ENCODE data around the gene SLC4A4.
"Not testable (repeated sequence)": the region's sequence is repeated elsewhere in the genome, so short reads cannot be mapped to it uniquely, and the experiment has no call there.

The SLC4A4 gene

GRCh38 chr4:71406459-71406963 is 67.7 kb downstream of the SLC4A4 start:
- in situ Hi-C loops (cut with MboI; ENCODE audit: low sequenced_read_pairs): no loop called here

GRCh38 chr4:71408961-71409360 is 70.1 kb downstream of the SLC4A4 start:
- in situ Hi-C loops (cut with MboI; ENCODE audit: low sequenced_read_pairs): not testable (repeated sequence)

DNA sequence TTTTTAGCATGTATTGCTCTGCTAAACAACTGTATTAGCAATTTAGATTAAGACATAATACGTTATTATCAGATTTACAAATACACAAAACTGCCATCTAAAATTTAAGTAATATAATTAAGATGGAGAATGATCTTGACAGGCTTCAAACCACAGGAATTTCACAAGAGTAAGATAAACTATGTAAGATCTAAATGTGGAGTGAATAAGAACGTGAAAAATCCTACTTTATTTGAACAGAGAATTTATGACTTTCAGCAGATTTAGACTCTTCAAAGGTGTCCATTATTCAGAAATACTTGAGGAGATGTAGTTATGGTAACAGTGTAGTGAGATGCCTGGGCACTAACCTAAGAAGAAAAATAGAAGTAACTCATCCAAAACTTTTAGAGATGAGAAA is 73.2 kb downstream of the SLC4A4 start:
- in situ Hi-C loops (cut with MboI; ENCODE audit: low sequenced_read_pairs): no loop called here

DNA sequence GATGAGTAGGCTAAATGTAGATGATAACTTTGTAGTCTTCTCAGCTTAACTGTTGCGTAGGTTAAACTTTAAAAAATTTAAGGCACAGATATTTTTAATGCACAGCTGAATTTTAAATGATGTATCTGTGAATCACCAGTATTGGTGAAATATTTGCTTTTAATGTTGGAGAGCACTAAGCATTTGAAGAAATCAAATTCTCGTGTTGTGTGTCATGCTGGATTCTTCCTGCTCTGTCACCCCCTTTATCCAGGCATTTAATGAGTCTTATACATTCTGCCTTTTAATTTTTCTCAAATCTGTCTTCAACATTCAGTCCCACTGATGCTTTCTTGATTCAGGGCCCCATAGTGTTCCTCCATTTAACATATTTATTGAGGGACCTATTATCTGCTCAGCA is 76.7 kb downstream of the SLC4A4 start:
- in situ Hi-C loops (cut with MboI; ENCODE audit: low sequenced_read_pairs): no loop called here

DNA sequence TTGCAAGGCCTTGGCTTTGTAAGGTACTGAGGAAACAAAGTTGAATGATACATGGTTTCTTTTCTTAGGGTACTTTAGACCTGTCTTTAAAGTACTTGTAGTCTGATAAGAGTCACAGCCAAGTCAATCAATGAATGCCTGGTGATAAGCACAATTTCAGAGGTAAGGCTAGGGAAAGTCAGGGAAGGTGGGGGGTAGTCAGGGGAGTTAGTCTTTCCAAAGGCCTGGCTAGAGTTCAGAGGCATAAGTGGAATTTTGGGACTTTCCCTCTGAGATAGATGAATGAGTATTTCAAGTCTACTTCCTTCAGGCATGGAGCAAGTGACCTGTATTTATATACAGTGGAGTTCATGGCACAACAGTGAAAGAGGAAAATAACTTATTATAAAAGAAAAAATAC is 78.3 kb downstream of the SLC4A4 start:
- in situ Hi-C loops (cut with MboI; ENCODE audit: low sequenced_read_pairs): no loop called here

DNA sequence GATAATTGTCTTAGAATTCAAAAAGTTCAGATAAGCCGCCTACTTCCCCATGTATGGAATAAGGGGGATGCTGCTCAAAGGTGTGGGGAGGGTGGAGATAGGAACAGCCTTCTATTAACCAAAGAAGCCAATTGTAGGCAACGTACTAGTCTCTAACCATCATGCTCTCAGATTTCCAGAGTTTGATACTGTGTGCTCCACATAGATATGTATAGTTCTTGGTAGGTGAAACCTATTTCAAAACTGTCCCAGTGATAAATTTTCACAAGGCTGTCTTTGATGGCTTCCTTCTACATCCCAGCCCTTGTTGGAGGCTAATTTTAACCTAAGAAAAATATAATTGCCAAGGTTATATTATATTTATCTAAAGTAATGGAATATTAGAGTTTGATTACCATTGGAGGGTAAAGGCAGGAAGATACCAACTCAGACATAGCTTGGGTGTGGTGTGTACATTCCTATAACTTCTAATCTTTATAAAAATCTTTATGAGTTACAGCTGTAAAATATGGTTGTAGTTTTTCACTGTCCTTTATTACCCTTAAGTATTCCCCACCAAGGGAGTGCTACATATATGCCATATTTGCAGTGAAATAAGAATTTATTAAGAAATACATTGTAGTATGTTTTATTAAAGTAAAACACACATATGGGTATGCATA is 87.7 kb downstream of the SLC4A4 start:
- in situ Hi-C loops (cut with MboI; ENCODE audit: low sequenced_read_pairs): no loop called here

- in situ Hi-C loops (cut with MboI; ENCODE audit: low sequenced_read_pairs): no loop called here
These were observed 90.3 kb downstream of the SLC4A4 start for GRCh38 chr4:71429106-71429505.

DNA sequence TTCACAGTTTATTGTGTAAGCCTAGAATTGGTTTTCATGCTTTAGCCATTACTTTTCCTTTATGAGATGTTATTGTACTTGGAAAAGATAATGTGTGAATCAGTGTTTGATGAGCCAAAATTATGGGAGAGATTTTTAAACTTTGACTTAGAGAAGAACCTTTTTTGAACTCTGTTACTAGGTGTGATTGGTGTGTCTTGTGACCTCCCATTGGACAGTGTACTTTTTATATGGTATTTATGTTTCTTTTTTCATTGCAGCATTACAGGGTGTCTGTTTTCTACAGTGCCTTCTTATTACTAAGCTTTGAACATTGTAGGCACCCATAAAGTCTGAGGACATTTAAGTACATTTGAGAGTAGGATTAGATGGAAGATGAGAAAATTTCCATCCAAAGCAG is 91.1 kb downstream of the SLC4A4 start:
- in situ Hi-C loops (cut with MboI; ENCODE audit: low sequenced_read_pairs): no loop called here

GRCh38 chr4:71430609-71431008 is 91.8 kb downstream of the SLC4A4 start:
- in situ Hi-C loops (cut with MboI; ENCODE audit: low sequenced_read_pairs): no loop called here

DNA sequence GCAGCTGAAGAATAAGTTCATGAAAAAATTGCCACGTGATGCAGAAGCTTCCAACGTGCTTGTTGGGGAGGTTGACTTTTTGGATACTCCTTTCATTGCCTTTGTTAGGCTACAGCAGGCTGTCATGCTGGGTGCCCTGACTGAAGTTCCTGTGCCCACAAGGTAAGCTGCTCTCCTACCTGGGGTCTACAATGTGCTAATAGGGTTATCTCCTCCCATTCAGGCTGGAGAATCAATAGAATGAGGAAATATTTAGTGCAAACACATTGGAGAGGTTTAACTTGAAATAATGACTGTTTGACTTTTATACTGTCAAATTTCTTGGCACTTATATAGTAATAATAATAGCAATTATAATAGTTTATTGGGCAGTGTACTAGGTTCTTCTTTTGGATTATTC is 101.8 kb downstream of the SLC4A4 start:
- in situ Hi-C loops (cut with MboI; ENCODE audit: low sequenced_read_pairs): no loop called here

DNA sequence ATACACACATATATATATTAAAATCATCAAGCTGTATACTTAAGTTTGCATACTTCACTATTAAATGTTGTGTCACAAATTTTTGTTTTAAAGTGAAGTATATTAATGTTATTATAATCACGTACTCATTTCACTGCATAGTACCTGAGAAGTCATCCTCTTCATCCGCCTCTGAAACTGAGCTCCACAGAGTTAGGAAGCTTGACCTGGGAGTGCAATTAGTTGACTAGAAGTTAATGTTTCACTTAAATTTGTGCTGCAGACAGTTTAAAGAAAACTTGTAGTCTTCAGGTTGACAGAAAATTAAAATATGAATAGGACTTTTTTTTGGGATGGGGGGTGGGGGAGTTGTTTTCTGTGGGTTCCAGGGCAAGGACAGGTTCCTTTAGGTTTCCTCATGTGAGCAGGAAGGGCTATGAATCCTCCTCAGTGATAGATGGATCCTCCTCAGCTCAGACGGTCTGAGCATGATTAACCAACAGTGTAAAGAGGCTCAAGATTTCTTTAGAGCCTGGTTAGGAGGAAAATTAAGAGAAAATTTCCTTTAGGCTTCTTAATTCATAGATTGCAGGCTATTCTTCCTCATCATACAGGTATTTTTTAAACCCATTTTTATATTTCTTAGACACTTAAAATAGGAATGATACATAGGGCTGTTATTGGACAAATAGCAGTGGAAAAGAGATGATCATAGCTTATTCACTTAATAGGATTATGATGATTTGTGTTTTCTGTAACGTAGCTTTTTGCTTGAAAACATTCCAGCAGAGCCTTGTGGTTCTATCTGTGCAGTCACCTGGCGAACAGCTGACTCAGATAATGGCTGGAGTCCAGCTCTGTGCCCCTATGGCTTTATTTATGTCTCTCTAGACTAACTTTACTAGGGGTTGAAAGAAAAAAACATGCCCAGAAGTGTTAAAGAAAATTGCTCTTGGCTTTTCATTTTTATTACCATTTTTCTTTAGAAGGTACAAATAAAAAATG is 102.7 kb downstream of the SLC4A4 start:
- in situ Hi-C loops (cut with MboI; ENCODE audit: low sequenced_read_pairs): no loop called here

GRCh38 chr4:71442336-71442735 is 103.5 kb downstream of the SLC4A4 start:
- in situ Hi-C loops (cut with MboI; ENCODE audit: low sequenced_read_pairs): no loop called here

- in situ Hi-C loops (cut with MboI; ENCODE audit: low sequenced_read_pairs): no loop called here
These were observed 105.6 kb downstream of the SLC4A4 start for GRCh38 chr4:71444395-71444794.

GRCh38 chr4:71445811-71446210 is 107.0 kb downstream of the SLC4A4 start:
- in situ Hi-C loops (cut with MboI; ENCODE audit: low sequenced_read_pairs): no loop called here

- in situ Hi-C loops (cut with MboI; ENCODE audit: low sequenced_read_pairs): no loop called here
These were observed 107.8 kb downstream of the SLC4A4 start for GRCh38 chr4:71446479-71447081.

GRCh38 chr4:71449040-71449439 is 110.2 kb downstream of the SLC4A4 start:
- in situ Hi-C loops (cut with MboI; ENCODE audit: low sequenced_read_pairs): no loop called here

GRCh38 chr4:71449878-71450277 is 111.1 kb downstream of the SLC4A4 start:
- in situ Hi-C loops (cut with MboI; ENCODE audit: low sequenced_read_pairs): no loop called here

DNA sequence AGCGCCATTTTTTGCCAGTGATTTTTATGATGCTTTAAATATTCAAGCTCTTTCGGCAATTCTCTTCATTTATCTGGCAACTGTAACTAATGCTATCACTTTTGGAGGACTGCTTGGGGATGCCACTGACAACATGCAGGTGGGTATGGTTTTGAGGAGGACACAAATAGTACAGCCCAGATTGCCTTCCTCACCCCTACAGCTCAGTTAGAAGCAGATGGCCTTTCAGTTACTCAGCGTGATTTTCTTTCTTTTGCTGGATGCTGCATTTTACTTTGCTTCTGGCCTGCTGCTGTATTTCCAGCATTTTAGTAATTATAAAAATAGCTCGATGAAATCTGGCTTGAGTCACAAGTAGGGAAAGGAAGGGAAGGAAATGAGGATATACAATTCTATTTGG is 114.7 kb downstream of the SLC4A4 start:
- in situ Hi-C loops (cut with MboI; ENCODE audit: low sequenced_read_pairs): no loop called here

- in situ Hi-C loops (cut with MboI; ENCODE audit: low sequenced_read_pairs): no loop called here
These were observed 118.0 kb downstream of the SLC4A4 start for GRCh38 chr4:71456841-71457240.

DNA sequence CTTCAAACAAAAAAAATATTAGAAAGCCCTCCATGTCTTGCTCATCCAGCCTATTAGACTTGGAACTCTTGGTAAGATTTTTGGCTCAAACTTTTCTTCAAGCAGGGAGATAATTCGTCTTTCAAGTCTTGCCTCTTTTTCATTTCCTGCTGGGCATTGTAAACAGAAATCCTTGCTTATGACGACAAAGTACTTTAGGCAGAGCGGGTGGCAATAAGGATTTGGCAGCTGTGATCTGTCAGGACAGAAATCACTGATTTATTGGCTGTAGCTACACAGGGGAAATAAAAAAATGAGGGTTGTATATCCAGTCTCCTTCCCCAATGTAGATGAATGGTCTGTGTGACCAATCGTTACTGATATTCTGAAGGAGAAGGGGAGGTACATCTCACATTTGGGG is 121.6 kb downstream of the SLC4A4 start:
- in situ Hi-C loops (cut with MboI; ENCODE audit: low sequenced_read_pairs): no loop called here

DNA sequence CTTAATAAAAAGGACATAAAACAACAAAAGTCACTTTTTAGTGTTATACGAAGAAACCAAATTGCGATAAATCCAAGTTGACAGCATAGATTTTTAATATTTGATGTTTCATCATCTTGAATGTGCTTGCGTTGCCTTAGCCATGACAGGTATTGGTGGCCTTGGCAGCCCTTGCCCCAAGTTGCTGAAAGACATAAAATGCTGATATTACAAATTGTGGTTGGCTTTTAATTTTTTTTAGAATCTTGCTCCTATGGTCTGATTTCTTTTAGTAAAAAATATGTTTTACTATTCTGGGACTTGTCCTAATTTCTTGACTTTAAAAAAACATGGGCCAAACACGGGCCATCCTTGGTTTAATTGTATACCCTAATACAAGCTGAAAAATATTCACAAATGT is 122.6 kb downstream of the SLC4A4 start:
- in situ Hi-C loops (cut with MboI; ENCODE audit: low sequenced_read_pairs): no loop called here

GRCh38 chr4:71466775-71467174 is 128.0 kb downstream of the SLC4A4 start:
- in situ Hi-C loops (cut with MboI; ENCODE audit: low sequenced_read_pairs): no loop called here

All from hTERT RPE-1 (cell line).